Lower lobe of right lung (tissue), 2 donors: ENCODE data around the gene LRRC7. TPM values are rescaled to one million over a fixed set of nuclear protein-coding genes. Genes with fewer than 3 reads are reported as not detected.

Experiments used
- ATAC-seq, 2 donors: fragments of 200-7000 bp; cut with Tn5 transposase; one replicate each; pipeline ENCODE4 v1.9.1; 2020 to 2022; ENCODE audit warnings: mild to moderate bottlenecking in 2 of 2, moderate library complexity in 2 of 2
- DNase-seq: peaks from one replicate; pipeline ENCODE4 v3.0.0-alpha.2; 2020
- H3K27ac ChIP-seq: fragments of 200-600 bp; one replicate; pipeline ENCODE4 v1.8.0; 2022
- H3K27me3 ChIP-seq: fragments of 200-600 bp; one replicate; pipeline ENCODE4 v1.8.0; 2022; ENCODE audit warnings: low read depth
- H3K36me3 ChIP-seq: fragments of 200-600 bp; one replicate; pipeline ENCODE4 v1.8.0; 2022; ENCODE audit warnings: mild to moderate bottlenecking
- H3K4me1 ChIP-seq: fragments of 200-600 bp; one replicate; pipeline ENCODE4 v1.8.0; 2022
- H3K4me3 ChIP-seq: fragments of 200-600 bp; one replicate; pipeline ENCODE4 v1.8.0; 2022; ENCODE audit warnings: mild to moderate bottlenecking
- H3K9me3 ChIP-seq: fragments of 200-600 bp; one replicate; pipeline ENCODE4 v1.8.0; 2022
- intact Hi-C: fragments of 100-400 bp; cut with DNase I; formaldehyde crosslinking; loops from one replicate; pipeline ENCODE4 v1.11.0; 2022
- total RNA-seq: library from RNA; stranded (reverse); fragmentation: NEBNext Ultra II Directional; extraction: Animal tissue kit (Norgen Biotek cat#: 25700); gene quantifications from one replicate; pipeline ENCODE4 v1.2.1, GENCODE V29; 2021
- TF ChIP-seq, protein P1 (sequence below): fragments of 200-600 bp; IDR thresholded peaks from one replicate; pipeline ENCODE4 v1.8.0; 2022; ENCODE audit warnings: antibody characterized with exemption, mild to moderate bottlenecking
- donor health status: DM: no; HTN: yes; CAD: no; lungs with severe emphysema.

The LRRC7 gene
- total RNA-seq, 1 donor from 2014 or later, result not detected

DNA sequence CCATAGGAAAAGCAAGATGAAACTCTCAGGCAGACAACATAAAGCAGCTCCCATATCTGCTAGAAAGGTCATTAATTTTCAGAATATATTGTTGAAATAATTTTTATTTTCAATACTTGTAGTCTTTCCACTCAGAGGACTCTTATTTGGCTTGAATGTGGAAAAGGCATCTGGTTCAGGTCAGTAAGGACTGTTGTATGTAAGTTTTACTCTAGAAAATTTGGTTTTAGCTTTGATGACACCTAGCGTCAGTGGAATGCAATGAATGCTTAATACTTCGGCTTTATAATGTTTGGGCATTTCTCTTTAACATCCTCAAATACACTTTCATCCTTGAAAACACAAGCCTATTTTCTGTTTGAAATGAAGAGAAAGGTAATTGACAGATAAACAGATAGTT is 574.4 kb downstream of the LRRC7 start:
- peaks cover 9% of the 10 kb centered on the region for H3K4me1 ChIP-seq
- intact Hi-C loops, result no loop called here
- no peak overlapping the region for H3K27ac ChIP-seq
- peaks cover 30% of the 10 kb centered on the region for H3K36me3 ChIP-seq
- H3K4me3 ChIP-seq, result no peak overlapping the region
- TF ChIP-seq, protein P1, sequence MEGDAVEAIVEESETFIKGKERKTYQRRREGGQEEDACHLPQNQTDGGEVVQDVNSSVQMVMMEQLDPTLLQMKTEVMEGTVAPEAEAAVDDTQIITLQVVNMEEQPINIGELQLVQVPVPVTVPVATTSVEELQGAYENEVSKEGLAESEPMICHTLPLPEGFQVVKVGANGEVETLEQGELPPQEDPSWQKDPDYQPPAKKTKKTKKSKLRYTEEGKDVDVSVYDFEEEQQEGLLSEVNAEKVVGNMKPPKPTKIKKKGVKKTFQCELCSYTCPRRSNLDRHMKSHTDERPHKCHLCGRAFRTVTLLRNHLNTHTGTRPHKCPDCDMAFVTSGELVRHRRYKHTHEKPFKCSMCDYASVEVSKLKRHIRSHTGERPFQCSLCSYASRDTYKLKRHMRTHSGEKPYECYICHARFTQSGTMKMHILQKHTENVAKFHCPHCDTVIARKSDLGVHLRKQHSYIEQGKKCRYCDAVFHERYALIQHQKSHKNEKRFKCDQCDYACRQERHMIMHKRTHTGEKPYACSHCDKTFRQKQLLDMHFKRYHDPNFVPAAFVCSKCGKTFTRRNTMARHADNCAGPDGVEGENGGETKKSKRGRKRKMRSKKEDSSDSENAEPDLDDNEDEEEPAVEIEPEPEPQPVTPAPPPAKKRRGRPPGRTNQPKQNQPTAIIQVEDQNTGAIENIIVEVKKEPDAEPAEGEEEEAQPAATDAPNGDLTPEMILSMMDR, result peak; percentile 12
- no peaks in the 10 kb centered on the region for H3K9me3 ChIP-seq
- ATAC-seq (no peak), DNase-seq (no peak)
- no peaks in the 10 kb centered on the region for H3K27me3 ChIP-seq

DNA sequence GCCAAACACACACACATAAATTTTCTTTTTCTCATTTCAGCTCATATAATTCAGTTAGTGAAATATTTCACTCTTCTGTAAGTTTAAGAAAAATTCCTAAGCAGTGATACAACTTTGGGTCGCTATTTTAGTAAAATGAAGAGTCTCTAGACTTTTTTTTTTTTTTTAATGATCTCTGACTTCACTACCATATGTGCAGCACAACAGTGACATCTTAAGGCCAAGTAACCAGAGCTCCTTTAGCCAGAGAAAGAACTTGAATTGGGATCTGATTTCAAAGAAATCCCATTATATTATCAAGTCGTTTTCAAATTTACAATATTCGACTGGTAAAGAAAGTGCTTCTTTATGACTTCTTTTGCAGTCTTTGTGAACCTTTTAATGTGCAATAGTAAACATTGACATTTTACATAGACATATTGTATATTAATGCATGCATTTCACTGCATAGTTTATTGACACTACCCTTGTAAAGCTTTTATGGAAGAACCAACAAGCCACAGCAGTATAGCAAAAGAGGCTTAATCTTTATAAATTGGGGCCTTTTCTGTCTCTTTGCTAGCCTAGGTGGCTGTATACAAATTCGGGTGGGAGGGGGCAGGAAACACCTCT is 575.4 kb downstream of the LRRC7 start:
- DNase-seq, result no peak
- intact Hi-C loops, result no loop called here
- ATAC-seq, result no peak
- Histone ChIP-seq H3K9me3 (no peaks in the 10 kb centered on the region), H3K27me3 (no peaks in the 10 kb centered on the region), H3K36me3 (peaks cover 40% of the 10 kb centered on the region), H3K4me1 (peaks cover 9% of the 10 kb centered on the region), H3K27ac (no peak overlapping the region), H3K4me3 (no peak overlapping the region)
- TF ChIP-seq, protein P1, result no peak

DNA sequence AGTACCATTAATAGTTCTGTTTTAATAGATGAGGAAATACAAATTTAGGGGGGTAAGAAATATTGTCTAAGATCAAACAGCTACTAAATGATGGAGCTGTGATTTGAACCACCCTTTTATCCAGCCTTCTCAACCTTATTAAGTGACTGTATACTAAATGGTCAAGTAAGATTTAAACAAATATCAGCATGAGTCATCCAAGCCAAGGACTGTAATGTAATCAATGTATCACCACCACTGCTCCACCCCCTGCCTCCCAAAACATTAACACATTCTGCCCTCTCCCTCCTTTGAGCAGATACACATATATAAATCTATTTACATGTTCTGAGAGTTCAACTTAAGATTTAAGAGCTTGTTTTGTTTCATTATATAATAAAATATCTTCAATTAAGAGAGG is 578.8 kb downstream of the LRRC7 start:
- H3K27ac ChIP-seq, result no peak overlapping the region
- peaks cover 56% of the 10 kb centered on the region for H3K36me3 ChIP-seq
- DNase-seq (no peak), ATAC-seq (no peak)
- no peaks in the 10 kb centered on the region for H3K27me3 ChIP-seq
- TF ChIP-seq, protein P1, result no peak
- H3K4me3 ChIP-seq, result no peak overlapping the region
- no peaks in the 10 kb centered on the region for H3K9me3 ChIP-seq
- intact Hi-C loops, result no loop called here
- no peaks in the 10 kb centered on the region for H3K4me1 ChIP-seq

DNA sequence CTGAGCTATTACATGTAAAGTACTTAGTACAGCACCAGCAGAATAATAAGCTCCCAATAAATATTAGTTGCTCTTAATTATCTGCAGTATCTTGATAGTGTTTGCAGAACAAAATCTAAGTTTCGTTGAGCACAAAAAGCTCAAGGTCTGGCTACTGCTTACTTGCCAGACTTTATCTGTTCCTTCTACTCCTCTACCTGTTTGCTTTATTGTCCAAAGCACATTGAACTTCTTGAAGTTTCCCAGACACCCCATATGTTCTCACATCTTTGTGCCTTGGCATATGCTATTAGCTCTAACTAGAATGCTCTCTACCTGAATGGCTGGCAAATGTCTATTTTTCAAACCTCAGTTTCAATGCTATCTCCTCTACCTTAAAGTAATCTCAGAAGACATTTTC is 582.7 kb downstream of the LRRC7 start:
- no peaks in the 10 kb centered on the region for H3K27me3 ChIP-seq
- no peaks in the 10 kb centered on the region for H3K9me3 ChIP-seq
- ATAC-seq, result no peak
- no peak overlapping the region for H3K27ac ChIP-seq
- intact Hi-C loops, result no loop called here
- no peaks in the 10 kb centered on the region for H3K4me1 ChIP-seq
- TF ChIP-seq, protein P1, result no peak
- DNase-seq, result no peak
- H3K36me3 ChIP-seq, result peaks cover 43% of the 10 kb centered on the region
- H3K4me3 ChIP-seq, result no peak overlapping the region

DNA sequence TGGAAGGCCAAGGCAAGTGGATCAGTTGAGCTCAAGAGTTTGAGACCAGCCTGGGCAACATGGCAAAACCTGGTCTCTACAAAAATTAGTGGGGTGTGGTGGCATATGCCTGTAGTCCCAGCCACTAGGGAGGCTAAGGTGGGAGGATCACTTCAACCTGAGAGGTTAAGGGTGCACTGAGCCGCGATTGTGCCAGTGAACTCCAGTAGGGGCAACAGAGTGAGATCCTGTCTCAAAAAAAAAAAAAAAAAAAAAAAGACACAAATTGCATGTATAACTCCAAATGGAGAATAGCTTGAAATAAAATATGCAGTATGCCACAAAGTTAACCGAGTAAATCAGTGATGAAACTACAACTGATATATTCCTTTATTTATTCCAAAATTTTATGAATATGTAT is 586.0 kb downstream of the LRRC7 start:
- TF ChIP-seq, protein P1, result no peak
- Histone ChIP-seq H3K27ac (no peak overlapping the region), H3K4me1 (no peaks in the 10 kb centered on the region), H3K27me3 (no peaks in the 10 kb centered on the region), H3K4me3 (no peak overlapping the region), H3K9me3 (no peaks in the 10 kb centered on the region), H3K36me3 (peaks cover 21% of the 10 kb centered on the region)
- DNase-seq (no peak), ATAC-seq (no peak)
- intact Hi-C loops, result no loop called here
